ENCODE results near the gene PAPPA.

The PAPPA gene

DNA sequence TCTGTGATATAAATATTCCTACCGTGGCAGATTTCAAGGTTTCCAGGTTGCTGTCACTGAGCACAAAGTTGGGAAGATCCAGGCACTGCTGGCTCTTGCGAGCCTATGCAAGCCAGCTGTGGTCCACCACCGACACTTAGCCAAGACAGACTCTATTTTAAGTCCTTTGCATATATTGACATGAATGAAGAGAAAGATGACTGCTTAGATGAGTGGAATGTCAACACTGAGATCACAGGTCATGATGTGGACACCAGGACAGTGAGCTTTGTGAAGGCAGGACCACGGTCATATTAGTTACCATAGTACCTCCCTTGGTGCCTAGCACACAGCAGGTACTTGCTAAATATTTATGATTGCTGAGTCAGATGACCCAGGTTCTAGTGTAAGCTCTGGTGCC is 217.0 kb downstream of the PAPPA start:
- no CpG with 5 or more reads among the region's 4 CpGs for WGBS (ENCODE audit: extremely low coverage, insufficient coverage, low lambda C conversion rate)
- H3K4me2 ChIP-seq (ENCODE audit: low read length): no peak overlapping the region
- no peak overlapping the region for H2BK5ac ChIP-seq (ENCODE audit: low read length)
- no peaks in the 10 kb centered on the region for H3K36me3 ChIP-seq (ENCODE audit: control insufficient read depth, insufficient read depth, low read length)
- no peak overlapping the region for H3K56ac ChIP-seq (ENCODE audit: low read length)
- H3K18ac ChIP-seq (ENCODE audit: low read length): no peak overlapping the region
- H3K79me2 ChIP-seq (ENCODE audit: control insufficient read depth, insufficient read depth, low read length): no peaks in the 10 kb centered on the region
- no peak overlapping the region for H4K8ac ChIP-seq (ENCODE audit: low read depth, low read length)
- H3K27me3 ChIP-seq (ENCODE audit: insufficient read depth, low read length, poor library complexity): no peaks in the 10 kb centered on the region
- no peak for DNase-seq
- no peak overlapping the region for H2BK15ac ChIP-seq (replicated peaks; ENCODE audit: low read depth)
- H3K27ac ChIP-seq (ENCODE audit: low read depth, low read length): no peak overlapping the region
- H3K79me1 ChIP-seq (ENCODE audit: low read length): no peaks in the 10 kb centered on the region
- H2BK120ac ChIP-seq (ENCODE audit: low read depth, low read length): no peak overlapping the region
- no peak overlapping the region for H3K4me3 ChIP-seq (ENCODE audit: low read length)
- H3K9ac ChIP-seq (ENCODE audit: low read length): no peak overlapping the region
- no peak overlapping the region for H2AK5ac ChIP-seq (ENCODE audit: low read length)
- no peaks in the 10 kb centered on the region for H3K4me1 ChIP-seq (ENCODE audit: control insufficient read depth, low read depth, low read length)
- no peak overlapping the region for H4K5ac ChIP-seq (ENCODE audit: low read length)
- H3K23ac ChIP-seq (ENCODE audit: low read length): no peak overlapping the region
- H3K4ac ChIP-seq (ENCODE audit: low read depth, low read length): no peak overlapping the region

- Histone ChIP-seq H3K9ac (ENCODE audit: low read length) (no peak overlapping the region), H3K36me3 (ENCODE audit: control insufficient read depth, insufficient read depth, low read length) (no peaks in the 10 kb centered on the region), H4K5ac (ENCODE audit: low read length) (no peak overlapping the region), H3K18ac (ENCODE audit: low read length) (no peak overlapping the region), H2BK5ac (ENCODE audit: low read length) (no peak overlapping the region), H3K4me1 (ENCODE audit: control insufficient read depth, low read depth, low read length) (no peaks in the 10 kb centered on the region), H2AK5ac (ENCODE audit: low read length) (no peak overlapping the region), H2BK120ac (ENCODE audit: low read depth, low read length) (no peak overlapping the region), H3K4ac (ENCODE audit: low read depth, low read length) (no peak overlapping the region), H3K79me2 (ENCODE audit: control insufficient read depth, insufficient read depth, low read length) (no peaks in the 10 kb centered on the region), H3K4me3 (ENCODE audit: low read length) (no peak overlapping the region), H4K8ac (ENCODE audit: low read depth, low read length) (no peak overlapping the region), H3K56ac (ENCODE audit: low read length) (no peak overlapping the region), H3K27me3 (ENCODE audit: insufficient read depth, low read length, poor library complexity) (no peaks in the 10 kb centered on the region), H2BK15ac (replicated peaks; ENCODE audit: low read depth) (no peak overlapping the region), H3K27ac (ENCODE audit: low read depth, low read length) (no peak overlapping the region), H3K79me1 (ENCODE audit: low read length) (no peaks in the 10 kb centered on the region), H3K23ac (ENCODE audit: low read length) (no peak overlapping the region), H3K4me2 (ENCODE audit: low read length) (no peak overlapping the region)
- no peak for DNase-seq
Observed at GRCh38 chr9:116372081-116372673, 218.6 kb downstream of the PAPPA start.

- Histone ChIP-seq H3K4me2 (ENCODE audit: low read length) (no peak overlapping the region), H2BK120ac (ENCODE audit: low read depth, low read length) (no peak overlapping the region), H4K5ac (ENCODE audit: low read length) (no peak overlapping the region), H3K56ac (ENCODE audit: low read length) (no peak overlapping the region), H2AK5ac (ENCODE audit: low read length) (no peak overlapping the region), H3K79me1 (ENCODE audit: low read length) (no peaks in the 10 kb centered on the region), H3K9ac (ENCODE audit: low read length) (no peak overlapping the region), H3K4ac (ENCODE audit: low read depth, low read length) (no peak overlapping the region), H4K8ac (ENCODE audit: low read depth, low read length) (no peak overlapping the region), H2BK5ac (ENCODE audit: low read length) (no peak overlapping the region), H3K36me3 (ENCODE audit: control insufficient read depth, insufficient read depth, low read length) (no peaks in the 10 kb centered on the region), H2BK15ac (replicated peaks; ENCODE audit: low read depth) (no peak overlapping the region), H3K4me3 (ENCODE audit: low read length) (no peak overlapping the region), H3K79me2 (ENCODE audit: control insufficient read depth, insufficient read depth, low read length) (no peaks in the 10 kb centered on the region), H3K4me1 (ENCODE audit: control insufficient read depth, low read depth, low read length) (no peaks in the 10 kb centered on the region), H3K18ac (ENCODE audit: low read length) (no peak overlapping the region), H3K23ac (ENCODE audit: low read length) (no peak overlapping the region), H3K27ac (ENCODE audit: low read depth, low read length) (no peak overlapping the region), H3K27me3 (ENCODE audit: insufficient read depth, low read length, poor library complexity) (no peaks in the 10 kb centered on the region)
- DNase-seq: no peak
- no CpG with 5 or more reads among the region's 4 CpGs for WGBS (ENCODE audit: extremely low coverage, insufficient coverage, low lambda C conversion rate)
Observed at GRCh38 chr9:116372786-116373185, 219.2 kb downstream of the PAPPA start.

DNA sequence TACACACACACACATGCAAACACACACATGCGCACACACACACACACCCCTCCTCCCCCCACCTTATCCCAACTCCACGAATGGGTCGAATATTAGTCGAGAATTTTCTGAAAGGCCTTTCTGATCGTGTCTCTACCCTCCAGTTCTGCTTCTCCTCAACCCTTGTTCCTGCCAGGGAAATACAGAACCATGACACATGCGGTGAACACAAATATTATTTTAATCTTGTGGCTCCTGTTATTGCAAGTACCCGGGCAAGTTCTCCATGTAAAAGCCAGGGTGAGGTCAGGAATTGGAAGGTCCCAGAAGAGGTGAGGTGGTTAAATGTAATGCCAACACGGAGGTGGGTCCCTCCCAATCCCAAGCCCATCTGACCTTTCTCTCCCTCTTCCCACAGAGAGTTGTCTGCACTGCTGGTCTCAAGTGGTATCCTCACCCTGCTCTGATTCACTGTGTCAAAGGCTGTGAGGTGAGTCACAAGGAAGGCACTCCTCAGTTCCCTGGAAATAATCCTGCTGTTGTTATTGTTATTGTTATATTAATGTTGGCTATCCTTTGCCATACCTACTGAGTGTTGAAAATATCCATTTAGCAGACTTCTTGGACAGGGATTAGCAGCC is 223.7 kb downstream of the PAPPA start:
- Histone ChIP-seq H3K18ac (ENCODE audit: low read length) (no peak overlapping the region), H2BK5ac (ENCODE audit: low read length) (no peak overlapping the region), H4K5ac (ENCODE audit: low read length) (no peak overlapping the region), H2AK5ac (ENCODE audit: low read length) (no peak overlapping the region), H3K4ac (ENCODE audit: low read depth, low read length) (no peak overlapping the region), H3K4me3 (ENCODE audit: low read length) (no peak overlapping the region), H2BK15ac (replicated peaks; ENCODE audit: low read depth) (no peak overlapping the region), H3K4me1 (ENCODE audit: control insufficient read depth, low read depth, low read length) (peaks cover 1% of the 10 kb centered on the region), H3K27ac (ENCODE audit: low read depth, low read length) (no peak overlapping the region), H4K8ac (ENCODE audit: low read depth, low read length) (no peak overlapping the region), H3K9ac (ENCODE audit: low read length) (no peak overlapping the region), H3K79me2 (ENCODE audit: control insufficient read depth, insufficient read depth, low read length) (no peaks in the 10 kb centered on the region), H3K23ac (ENCODE audit: low read length) (no peak overlapping the region), H3K4me2 (ENCODE audit: low read length) (no peak overlapping the region), H3K56ac (ENCODE audit: low read length) (no peak overlapping the region), H3K27me3 (ENCODE audit: insufficient read depth, low read length, poor library complexity) (no peaks in the 10 kb centered on the region), H3K36me3 (ENCODE audit: control insufficient read depth, insufficient read depth, low read length) (no peaks in the 10 kb centered on the region), H3K79me1 (ENCODE audit: low read length) (no peaks in the 10 kb centered on the region), H2BK120ac (ENCODE audit: low read depth, low read length) (no peak overlapping the region)
- peak; percentile 51 for DNase-seq
- no CpG with 5 or more reads among the region's 8 CpGs for WGBS (ENCODE audit: extremely low coverage, insufficient coverage, low lambda C conversion rate)

DNA sequence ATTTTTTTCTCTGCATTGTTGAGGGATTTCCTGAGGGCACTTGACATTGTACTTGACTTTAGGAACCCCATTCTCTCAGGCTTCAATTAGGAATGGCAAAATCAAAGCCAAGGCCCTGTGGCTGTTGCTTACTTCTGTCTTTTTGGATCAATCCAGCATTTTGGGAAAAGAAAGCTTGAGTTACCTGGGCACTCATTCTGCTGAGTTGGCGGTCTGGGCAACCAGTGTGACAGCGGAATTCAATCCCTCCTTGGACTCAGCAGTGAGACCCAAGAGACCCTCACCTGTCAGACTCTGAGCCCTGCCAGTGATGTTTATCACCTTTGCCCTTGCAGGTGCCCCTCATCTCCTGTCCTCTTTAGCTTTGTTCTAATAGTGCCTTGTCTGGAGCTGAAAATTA is 225.3 kb downstream of the PAPPA start:
- Histone ChIP-seq H4K8ac (ENCODE audit: low read depth, low read length) (no peak overlapping the region), H3K4me3 (ENCODE audit: low read length) (no peak overlapping the region), H3K27ac (ENCODE audit: low read depth, low read length) (no peak overlapping the region), H3K56ac (ENCODE audit: low read length) (no peak overlapping the region), H2AK5ac (ENCODE audit: low read length) (no peak overlapping the region), H2BK15ac (replicated peaks; ENCODE audit: low read depth) (no peak overlapping the region), H4K5ac (ENCODE audit: low read length) (no peak overlapping the region), H3K79me2 (ENCODE audit: control insufficient read depth, insufficient read depth, low read length) (no peaks in the 10 kb centered on the region), H2BK5ac (ENCODE audit: low read length) (no peak overlapping the region), H3K79me1 (ENCODE audit: low read length) (no peaks in the 10 kb centered on the region), H2BK120ac (ENCODE audit: low read depth, low read length) (no peak overlapping the region), H3K4ac (ENCODE audit: low read depth, low read length) (no peak overlapping the region), H3K27me3 (ENCODE audit: insufficient read depth, low read length, poor library complexity) (no peaks in the 10 kb centered on the region), H3K4me2 (ENCODE audit: low read length) (no peak overlapping the region), H3K36me3 (ENCODE audit: control insufficient read depth, insufficient read depth, low read length) (no peaks in the 10 kb centered on the region), H3K23ac (ENCODE audit: low read length) (no peak overlapping the region), H3K4me1 (ENCODE audit: control insufficient read depth, low read depth, low read length) (peaks cover 2% of the 10 kb centered on the region), H3K18ac (ENCODE audit: low read length) (no peak overlapping the region), H3K9ac (ENCODE audit: low read length) (no peak overlapping the region)
- no peak for DNase-seq
- WGBS (ENCODE audit: extremely low coverage, insufficient coverage, low lambda C conversion rate): no CpG with 5 or more reads among the region's 2 CpGs

DNA sequence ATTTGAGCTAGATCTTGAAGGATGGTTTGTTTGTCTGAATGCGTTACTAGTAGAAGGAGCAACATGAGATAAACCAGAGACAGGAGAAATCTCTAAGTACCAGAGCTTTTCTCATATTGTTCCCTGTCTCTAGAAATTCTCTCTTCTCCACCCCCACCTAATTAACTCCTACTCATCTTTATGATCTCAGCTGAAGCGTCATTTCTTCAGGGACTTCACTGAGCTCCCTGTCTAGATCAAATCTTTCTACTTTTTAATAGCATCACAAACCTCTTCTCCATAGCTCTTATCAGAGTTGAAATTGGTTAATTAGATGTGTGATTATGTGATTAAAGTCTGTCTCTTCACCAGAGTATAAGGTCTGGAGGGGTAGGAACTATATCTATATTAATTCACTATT is 226.2 kb downstream of the PAPPA start:
- no peak overlapping the region for H3K4me2 ChIP-seq (ENCODE audit: low read length)
- WGBS (ENCODE audit: extremely low coverage, insufficient coverage, low lambda C conversion rate): no CpG with 5 or more reads among the region's 2 CpGs

More for the DNA sequence above, 226.2 kb downstream of the PAPPA start:
- Histone ChIP-seq H3K4me3 (ENCODE audit: low read length) (no peak overlapping the region), H4K8ac (ENCODE audit: low read depth, low read length) (no peak overlapping the region), H3K79me1 (ENCODE audit: low read length) (no peaks in the 10 kb centered on the region), H3K4ac (ENCODE audit: low read depth, low read length) (no peak overlapping the region), H3K18ac (ENCODE audit: low read length) (no peak overlapping the region), H4K5ac (ENCODE audit: low read length) (no peak overlapping the region), H3K9ac (ENCODE audit: low read length) (no peak overlapping the region), H3K27me3 (ENCODE audit: insufficient read depth, low read length, poor library complexity) (no peaks in the 10 kb centered on the region), H2AK5ac (ENCODE audit: low read length) (no peak overlapping the region), H2BK5ac (ENCODE audit: low read length) (no peak overlapping the region), H3K79me2 (ENCODE audit: control insufficient read depth, insufficient read depth, low read length) (no peaks in the 10 kb centered on the region), H3K56ac (ENCODE audit: low read length) (no peak overlapping the region), H3K4me1 (ENCODE audit: control insufficient read depth, low read depth, low read length) (peaks cover 2% of the 10 kb centered on the region), H3K27ac (ENCODE audit: low read depth, low read length) (no peak overlapping the region), H3K36me3 (ENCODE audit: control insufficient read depth, insufficient read depth, low read length) (no peaks in the 10 kb centered on the region), H3K23ac (ENCODE audit: low read length) (no peak overlapping the region), H2BK15ac (replicated peaks; ENCODE audit: low read depth) (no peak overlapping the region), H2BK120ac (ENCODE audit: low read depth, low read length) (no peak overlapping the region)
- no peak for DNase-seq

Data from mesendoderm (in vitro differentiated cells).